Measurements from ENCODE around the gene SEPTIN5. TPM values are rescaled to one million over a fixed set of nuclear protein-coding genes. Genes with fewer than 3 reads are reported as not detected.

The SEPTIN5 gene
- total RNA-seq, 1 donor from 2014 or later: 3.9 TPM

DNA sequence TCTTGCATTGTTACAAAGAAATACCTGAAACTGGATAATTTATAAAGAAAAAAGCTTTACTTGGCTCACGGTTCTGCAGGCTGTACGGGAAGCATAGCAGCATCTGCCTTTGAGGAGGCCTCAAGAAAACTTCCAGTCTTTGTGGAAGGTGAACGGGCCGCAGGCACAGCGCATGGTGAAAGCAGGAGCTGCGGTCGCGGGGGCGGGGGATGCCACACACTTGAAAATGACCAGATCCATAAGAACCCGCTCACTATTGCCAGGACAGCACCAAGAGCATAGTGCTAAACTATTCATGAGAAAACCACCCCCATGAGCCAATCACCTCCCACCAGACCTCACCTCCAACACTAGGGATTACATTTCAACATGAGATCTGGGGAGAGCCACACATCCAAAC, 45.6 kb upstream of the SEPTIN5 start:
- TF ChIP-seq, protein P1, sequence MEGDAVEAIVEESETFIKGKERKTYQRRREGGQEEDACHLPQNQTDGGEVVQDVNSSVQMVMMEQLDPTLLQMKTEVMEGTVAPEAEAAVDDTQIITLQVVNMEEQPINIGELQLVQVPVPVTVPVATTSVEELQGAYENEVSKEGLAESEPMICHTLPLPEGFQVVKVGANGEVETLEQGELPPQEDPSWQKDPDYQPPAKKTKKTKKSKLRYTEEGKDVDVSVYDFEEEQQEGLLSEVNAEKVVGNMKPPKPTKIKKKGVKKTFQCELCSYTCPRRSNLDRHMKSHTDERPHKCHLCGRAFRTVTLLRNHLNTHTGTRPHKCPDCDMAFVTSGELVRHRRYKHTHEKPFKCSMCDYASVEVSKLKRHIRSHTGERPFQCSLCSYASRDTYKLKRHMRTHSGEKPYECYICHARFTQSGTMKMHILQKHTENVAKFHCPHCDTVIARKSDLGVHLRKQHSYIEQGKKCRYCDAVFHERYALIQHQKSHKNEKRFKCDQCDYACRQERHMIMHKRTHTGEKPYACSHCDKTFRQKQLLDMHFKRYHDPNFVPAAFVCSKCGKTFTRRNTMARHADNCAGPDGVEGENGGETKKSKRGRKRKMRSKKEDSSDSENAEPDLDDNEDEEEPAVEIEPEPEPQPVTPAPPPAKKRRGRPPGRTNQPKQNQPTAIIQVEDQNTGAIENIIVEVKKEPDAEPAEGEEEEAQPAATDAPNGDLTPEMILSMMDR (conservative IDR thresholded peaks at IDR 0.05; ENCODE audit: low read depth, low read length): no peak
- no peak overlapping the region for H3K4me3 ChIP-seq (ENCODE audit: low read depth, low read length)
- no peak for DNase-seq (ENCODE audit: low read depth)

DNA sequence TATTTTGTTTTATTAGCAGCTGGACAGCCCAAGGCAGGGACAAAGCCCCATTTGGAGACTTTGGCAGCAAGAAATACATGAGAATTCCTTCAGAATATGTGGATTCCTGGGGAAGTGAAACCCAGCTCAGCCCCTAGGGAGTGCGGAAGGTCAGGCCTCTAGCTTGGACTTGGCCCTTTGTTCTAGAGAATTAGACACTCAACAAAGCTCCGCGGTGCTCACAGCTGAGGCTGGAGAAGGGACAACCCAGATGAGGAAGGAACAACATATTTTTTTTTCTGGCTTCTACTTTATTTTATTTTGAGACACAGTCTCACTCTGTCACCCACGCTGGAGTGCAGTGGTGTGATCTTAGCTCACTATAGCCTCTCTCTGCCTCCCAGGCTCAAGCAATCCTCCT, 44.7 kb upstream of the SEPTIN5 start:
- no peak for DNase-seq (ENCODE audit: low read depth)
- no peak overlapping the region for H3K4me3 ChIP-seq (ENCODE audit: low read depth, low read length)
- TF ChIP-seq, protein P1 (conservative IDR thresholded peaks at IDR 0.05; ENCODE audit: low read depth, low read length): no peak

DNA sequence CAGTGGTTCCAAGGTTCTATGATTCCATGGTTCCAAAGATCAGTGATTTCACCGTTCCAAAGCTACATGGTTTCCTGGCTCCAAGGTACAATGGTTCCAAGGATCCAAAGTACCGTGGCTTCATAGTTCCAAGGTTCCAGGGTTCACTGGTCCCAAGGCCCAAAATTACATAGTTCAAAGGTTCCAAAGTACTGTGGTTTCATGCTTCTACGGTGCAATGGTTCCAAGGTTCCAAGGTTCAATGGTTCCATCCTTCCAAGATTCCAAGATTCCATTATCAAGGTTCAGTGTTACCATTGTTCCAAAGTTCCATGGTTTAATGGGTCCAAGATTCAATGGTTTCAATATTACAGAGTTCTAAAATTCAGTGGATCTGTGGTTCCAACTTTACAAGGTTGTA, 43.0 kb upstream of the SEPTIN5 start:
- no peak for DNase-seq (ENCODE audit: low read depth)
- TF ChIP-seq, protein P1 (conservative IDR thresholded peaks at IDR 0.05; ENCODE audit: low read depth, low read length): no peak
- H3K4me3 ChIP-seq (ENCODE audit: low read depth, low read length): no peak overlapping the region

- H3K4me3 ChIP-seq (ENCODE audit: low read depth, low read length): no peak overlapping the region
- TF ChIP-seq, protein P1 (conservative IDR thresholded peaks at IDR 0.05; ENCODE audit: low read depth, low read length): no peak
- DNase-seq (ENCODE audit: low read depth): no peak
Observed at GRCh38 chr22:19672054-19672776, 42.1 kb upstream of the SEPTIN5 start.

GRCh38 chr22:19673660-19674059, 40.6 kb upstream of the SEPTIN5 start:
- no peak for DNase-seq (ENCODE audit: low read depth)
- TF ChIP-seq, protein P1 (conservative IDR thresholded peaks at IDR 0.05; ENCODE audit: low read depth, low read length): no peak
- no peak overlapping the region for H3K4me3 ChIP-seq (ENCODE audit: low read depth, low read length)

DNA sequence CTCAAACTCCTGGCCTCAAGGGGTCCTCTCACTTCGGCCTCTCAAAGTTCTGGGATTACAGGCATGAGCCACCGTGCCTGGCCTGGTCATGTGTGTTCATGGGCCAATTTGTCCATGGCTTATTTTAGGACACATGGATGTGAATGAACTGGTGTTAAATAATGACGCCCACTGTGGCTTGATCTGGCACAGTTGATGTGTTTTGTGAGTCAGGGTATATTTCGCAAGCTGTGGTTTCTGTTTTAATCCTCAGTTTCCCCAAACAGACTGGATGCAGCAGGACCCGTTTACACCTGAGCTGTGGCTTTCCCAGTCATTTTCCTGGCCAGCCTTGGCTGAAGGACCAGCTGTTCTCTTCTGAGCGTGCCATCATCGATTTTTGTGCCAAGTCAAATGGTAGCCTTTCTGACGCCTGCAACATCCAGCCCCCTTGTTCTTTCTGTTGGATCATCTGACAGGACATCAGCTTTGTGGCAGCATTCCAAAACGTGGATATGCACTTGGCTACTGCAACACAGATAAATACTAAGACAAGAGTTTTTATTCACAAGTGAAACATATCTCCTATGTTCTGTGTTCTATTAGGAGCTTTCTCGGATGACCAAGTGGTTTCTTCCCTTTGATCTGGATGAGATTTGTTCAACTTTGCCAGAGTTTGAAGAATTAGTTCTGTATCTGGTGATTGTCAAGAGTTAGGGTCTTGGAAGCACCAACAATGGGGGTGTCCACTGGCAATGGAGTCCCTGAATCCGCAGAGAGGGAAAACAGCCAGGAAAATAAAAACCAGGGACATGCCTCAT, 40.0 kb upstream of the SEPTIN5 start:
- no peak for DNase-seq (ENCODE audit: low read depth)
- no peak overlapping the region for H3K4me3 ChIP-seq (ENCODE audit: low read depth, low read length)
- TF ChIP-seq, protein P1 (conservative IDR thresholded peaks at IDR 0.05; ENCODE audit: low read depth, low read length): no peak
